ENCODE data around the gene TLE4.

DNA sequence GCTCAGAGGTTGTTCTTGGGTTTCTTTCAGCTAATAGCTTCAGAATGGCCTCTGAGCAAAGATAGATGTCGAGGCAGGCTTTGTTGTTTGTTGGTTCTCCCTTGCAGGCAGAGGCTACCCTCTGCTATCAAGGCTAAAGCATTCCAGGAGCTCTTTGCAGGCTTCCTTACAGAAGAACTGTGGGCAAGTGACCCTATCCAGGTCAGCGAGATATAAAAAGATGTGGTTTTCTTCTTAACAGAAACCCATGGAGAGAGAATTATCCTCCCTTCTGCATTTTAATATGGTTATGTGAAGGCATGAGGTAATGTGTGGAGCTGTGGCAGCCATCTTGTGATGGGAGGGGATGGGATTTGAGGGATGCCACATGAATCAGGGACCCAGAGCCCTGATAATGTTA lies 67.0 kb downstream of the TLE4 start:
- no peak for TF ChIP-seq EZH2phosphoT487 (conservative IDR thresholded peaks at IDR 0.05; ENCODE audit: low read length)
- TF ChIP-seq, protein P1, sequence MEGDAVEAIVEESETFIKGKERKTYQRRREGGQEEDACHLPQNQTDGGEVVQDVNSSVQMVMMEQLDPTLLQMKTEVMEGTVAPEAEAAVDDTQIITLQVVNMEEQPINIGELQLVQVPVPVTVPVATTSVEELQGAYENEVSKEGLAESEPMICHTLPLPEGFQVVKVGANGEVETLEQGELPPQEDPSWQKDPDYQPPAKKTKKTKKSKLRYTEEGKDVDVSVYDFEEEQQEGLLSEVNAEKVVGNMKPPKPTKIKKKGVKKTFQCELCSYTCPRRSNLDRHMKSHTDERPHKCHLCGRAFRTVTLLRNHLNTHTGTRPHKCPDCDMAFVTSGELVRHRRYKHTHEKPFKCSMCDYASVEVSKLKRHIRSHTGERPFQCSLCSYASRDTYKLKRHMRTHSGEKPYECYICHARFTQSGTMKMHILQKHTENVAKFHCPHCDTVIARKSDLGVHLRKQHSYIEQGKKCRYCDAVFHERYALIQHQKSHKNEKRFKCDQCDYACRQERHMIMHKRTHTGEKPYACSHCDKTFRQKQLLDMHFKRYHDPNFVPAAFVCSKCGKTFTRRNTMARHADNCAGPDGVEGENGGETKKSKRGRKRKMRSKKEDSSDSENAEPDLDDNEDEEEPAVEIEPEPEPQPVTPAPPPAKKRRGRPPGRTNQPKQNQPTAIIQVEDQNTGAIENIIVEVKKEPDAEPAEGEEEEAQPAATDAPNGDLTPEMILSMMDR (IDR thresholded peaks at IDR 0.05; ENCODE audit: insufficient read depth, low read length, poor library complexity, severe bottlenecking): no peak

Data from SU-DHL-6 (cell line).